Keratinocyte (primary cell): ENCODE data around the gene MMP28. TPM values are rescaled to one million over a fixed set of nuclear protein-coding genes. Genes with fewer than 3 reads are reported as not detected.

Experiments used
- DNase-seq: peaks from one replicate; pipeline ENCODE4 v3.0.0-alpha.2; 2011; ENCODE audit warnings: low read depth, missing footprints, low spot score
- FAIRE-seq: peaks from 2 replicates; lab custom pipeline; 2011; peaks lifted over from hg19 to GRCh38; lab: Jason Lieb, UNC
- H2AFZ ChIP-seq: 2 replicates; pipeline ENCODE4 v1.6.0; 2012; ENCODE audit warnings: low read length, control low read depth, inconsistent platforms; ENCODE audit not compliant: control insufficient read depth
- H3K27ac ChIP-seq: 2 replicates; pipeline ENCODE4 v1.5.1; 2011; ENCODE audit warnings: low read length; ENCODE audit not compliant: control insufficient read depth, insufficient read depth
- H3K27me3 ChIP-seq: 3 replicates; pipeline ENCODE4 v1.6.0; 2011; ENCODE audit warnings: low read length; ENCODE audit not compliant: control insufficient read depth, insufficient read depth; ENCODE audit errors: extremely low read depth
- H3K36me3 ChIP-seq, 2 experiments: 2 replicates in 1 of 2; 3 replicates in 1 of 2; pipeline ENCODE4 v1.5.1; 2011; ENCODE audit warnings: low read length in 2 of 2, mild to moderate bottlenecking in 1 of 2; ENCODE audit not compliant: control insufficient read depth in 2 of 2, insufficient read depth in 2 of 2; ENCODE audit errors: extremely low read depth in 1 of 2
- H3K4me1 ChIP-seq: 3 replicates; pipeline ENCODE4 v1.5.1; 2011; ENCODE audit warnings: low read length; ENCODE audit not compliant: control insufficient read depth, insufficient read depth; ENCODE audit errors: extremely low read depth
- H3K4me2 ChIP-seq: 3 replicates; pipeline ENCODE4 v1.6.0; 2011; ENCODE audit warnings: low read depth, low read length; ENCODE audit not compliant: control insufficient read depth, insufficient read depth; ENCODE audit errors: extremely low read depth
- H3K4me3 ChIP-seq, 3 experiments: fragments of 200-600 bp in 1 of 3; sonication (generic) in 1 of 3; 2 replicates in 2 of 3; 3 replicates in 1 of 3; pipeline ENCODE4 v1.5.1; 2011 to 2016; ENCODE audit warnings: low read length in 3 of 3, mild to moderate bottlenecking in 3 of 3, control low read depth in 2 of 3, inconsistent platforms in 1 of 3, low read depth in 1 of 3, mixed read lengths in 1 of 3, mixed run types in 1 of 3, moderate library complexity in 1 of 3; ENCODE audit not compliant: control insufficient read depth in 2 of 3, insufficient read depth in 2 of 3; ENCODE audit errors: extremely low read depth in 1 of 3
- H3K79me2 ChIP-seq: 2 replicates; pipeline ENCODE4 v1.6.0; 2012; ENCODE audit warnings: low read length; ENCODE audit not compliant: control insufficient read depth, insufficient read depth
- H3K9ac ChIP-seq: 3 replicates; pipeline ENCODE4 v1.6.0; 2011; ENCODE audit warnings: low read length; ENCODE audit not compliant: control insufficient read depth, insufficient read depth; ENCODE audit errors: extremely low read depth
- H3K9me1 ChIP-seq: 3 replicates; pipeline ENCODE4 v1.6.0; 2011; ENCODE audit warnings: low read length; ENCODE audit not compliant: control insufficient read depth, insufficient read depth; ENCODE audit errors: extremely low read depth
- H3K9me3 ChIP-seq: 2 replicates; pipeline ENCODE4 v1.5.1; 2012; ENCODE audit warnings: low read depth, low read length; ENCODE audit not compliant: control insufficient read depth
- H4K20me1 ChIP-seq: 3 replicates; pipeline ENCODE4 v1.6.0; 2011; ENCODE audit warnings: low read length; ENCODE audit not compliant: control insufficient read depth, insufficient read depth; ENCODE audit errors: extremely low read depth
- EZH2 ChIP-seq: IDR thresholded peaks from one replicate; pipeline ENCODE4 v1.6.1; 2012; ENCODE audit warnings: inconsistent platforms, mild to moderate bottlenecking, low read length, moderate library complexity
- dilution Hi-C: fragments of 300-500 bp; cut with MboI; formaldehyde crosslinking; loops from one replicate; pipeline ENCODE4 v1.7.0; 2020; ENCODE audit warnings: low sequenced_read_pairs; ENCODE audit not compliant: extremely low pct_ligation_motif_present
- polyA plus RNA-seq, 5 experiments: library from polyadenylated mRNA; depleted of rRNA in 3 of 5; stranded (reverse) in 3 of 5; stranded (forward) in 1 of 5; unstranded in 1 of 5; fragments of >200 nt; gene quantifications; 1 replicate in 1 of 5; 2 replicates in 3 of 5; 3 replicates in 1 of 5; pipeline versions ENCODE4 v1.2.1 to v1.2.3, GENCODE V29; 2011 to 2012; ENCODE audit warnings: missing spikeins in 2 of 5, low read depth in 1 of 5, low replicate concordance in 1 of 5
- TF ChIP-seq, protein P1 (sequence below), 3 experiments: IDR thresholded peaks in 1 of 3; conservative IDR thresholded peaks in 1 of 3; optimal IDR thresholded peaks in 1 of 3; 2 replicates in 2 of 3; 3 replicates in 1 of 3; pipeline versions ENCODE3 to v1.5.1; 2011; ENCODE audit warnings: low read length in 3 of 3, mild to moderate bottlenecking in 3 of 3, moderate library complexity in 2 of 3, control low read depth in 1 of 3, inconsistent platforms in 1 of 3; ENCODE audit not compliant: insufficient read depth in 2 of 3; ENCODE audit errors: extremely low read depth in 1 of 3

MMP28 gene
- polyA plus RNA-seq, 1 donor (not counting 4 experiments of a cell fraction or from before 2014, with no cell fraction given) = 21.3 TPM

DNA sequence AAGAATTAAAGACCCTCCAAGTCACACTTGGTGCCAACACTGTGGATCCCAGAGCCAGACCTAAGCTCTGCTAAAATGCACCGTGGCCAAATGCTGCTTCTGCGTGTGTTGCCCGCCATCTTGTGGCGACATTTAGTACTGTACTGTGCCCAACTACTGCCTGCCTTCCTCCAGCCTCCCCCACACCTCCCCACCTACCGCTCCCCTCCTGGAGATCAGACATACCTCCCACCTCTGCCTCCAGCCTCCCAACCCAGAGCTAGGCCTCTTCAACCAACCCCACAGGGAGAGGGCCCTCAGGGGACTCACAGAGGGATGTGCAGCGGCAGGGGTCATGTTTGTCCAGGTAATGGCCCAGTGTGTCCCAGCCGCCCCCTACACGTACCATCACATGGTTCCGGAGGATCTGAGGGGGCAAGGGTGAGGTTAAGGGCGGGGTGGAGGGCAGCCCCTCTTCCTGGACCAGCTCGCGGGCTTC is 47.9 kb downstream of the MMP28 start:
- peaks cover 14% of the 10 kb centered on the region for H3K27me3 ChIP-seq
- H3K4me2 ChIP-seq = peak overlapping the region; percentile 5
- H3K9me3 ChIP-seq = no peaks in the 10 kb centered on the region
- H3K9me1 ChIP-seq = peaks cover 3% of the 10 kb centered on the region
- FAIRE-seq = no peak
- no peaks in the 10 kb centered on the region for H3K36me3 ChIP-seq
- TF ChIP-seq, protein P1, sequence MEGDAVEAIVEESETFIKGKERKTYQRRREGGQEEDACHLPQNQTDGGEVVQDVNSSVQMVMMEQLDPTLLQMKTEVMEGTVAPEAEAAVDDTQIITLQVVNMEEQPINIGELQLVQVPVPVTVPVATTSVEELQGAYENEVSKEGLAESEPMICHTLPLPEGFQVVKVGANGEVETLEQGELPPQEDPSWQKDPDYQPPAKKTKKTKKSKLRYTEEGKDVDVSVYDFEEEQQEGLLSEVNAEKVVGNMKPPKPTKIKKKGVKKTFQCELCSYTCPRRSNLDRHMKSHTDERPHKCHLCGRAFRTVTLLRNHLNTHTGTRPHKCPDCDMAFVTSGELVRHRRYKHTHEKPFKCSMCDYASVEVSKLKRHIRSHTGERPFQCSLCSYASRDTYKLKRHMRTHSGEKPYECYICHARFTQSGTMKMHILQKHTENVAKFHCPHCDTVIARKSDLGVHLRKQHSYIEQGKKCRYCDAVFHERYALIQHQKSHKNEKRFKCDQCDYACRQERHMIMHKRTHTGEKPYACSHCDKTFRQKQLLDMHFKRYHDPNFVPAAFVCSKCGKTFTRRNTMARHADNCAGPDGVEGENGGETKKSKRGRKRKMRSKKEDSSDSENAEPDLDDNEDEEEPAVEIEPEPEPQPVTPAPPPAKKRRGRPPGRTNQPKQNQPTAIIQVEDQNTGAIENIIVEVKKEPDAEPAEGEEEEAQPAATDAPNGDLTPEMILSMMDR (optimal IDR thresholded peaks at IDR 0.05 in 1 of 3, IDR thresholded peaks at IDR 0.05 in 1 of 3, conservative IDR thresholded peaks at IDR 0.05 in 1 of 3; ENCODE audit: extremely low read depth in 1 of 3, insufficient read depth in 2 of 3, low read length in 3 of 3) = peak; percentile 83 to 100 (median 86)
- TF ChIP-seq EZH2 = no peak
- no peak overlapping the region for H3K27ac ChIP-seq
- H3K79me2 ChIP-seq = no peaks in the 10 kb centered on the region
- no peak overlapping the region for H2AFZ ChIP-seq
- no peaks in the 10 kb centered on the region for H4K20me1 ChIP-seq
- no peak overlapping the region for H3K4me3 ChIP-seq
- dilution Hi-C loops = no loop called here
- peaks cover 28% of the 10 kb centered on the region for H3K4me1 ChIP-seq
- no peak for DNase-seq
- no peak overlapping the region for H3K9ac ChIP-seq

DNA sequence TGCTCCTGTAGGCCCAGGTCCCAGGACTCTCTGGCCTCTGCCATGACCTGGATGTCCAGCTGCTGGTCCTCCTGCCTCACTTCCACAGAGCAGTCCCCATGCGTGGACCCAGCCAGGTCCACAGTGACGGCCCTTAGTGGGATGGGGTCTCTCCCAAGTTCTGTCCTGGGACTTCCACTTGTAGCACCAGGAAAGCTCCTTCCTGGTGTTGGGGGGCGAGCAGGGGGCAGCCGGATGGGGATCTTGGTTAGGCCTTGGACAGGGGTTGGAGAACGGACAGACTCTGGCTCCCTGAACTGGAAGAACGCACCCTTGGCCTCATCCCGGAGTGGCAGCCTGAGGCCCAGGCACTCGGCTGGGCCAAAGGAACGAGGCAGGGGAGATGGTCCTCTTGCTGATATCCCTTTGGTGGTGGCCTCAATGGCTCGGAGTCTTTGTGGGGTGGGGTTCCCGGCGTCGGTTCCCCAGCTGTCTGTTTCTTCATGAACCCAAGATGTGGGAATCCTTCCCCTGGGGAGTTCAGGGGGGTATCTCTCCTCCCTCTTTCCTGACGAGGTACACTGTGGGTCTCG is 49.6 kb downstream of the MMP28 start:
- H3K9me3 ChIP-seq = no peaks in the 10 kb centered on the region
- peaks cover 3% of the 10 kb centered on the region for H3K9me1 ChIP-seq
- dilution Hi-C loops = no loop called here
- no peak overlapping the region for H3K27ac ChIP-seq
- no peak overlapping the region for H3K9ac ChIP-seq
- peaks cover 27% of the 10 kb centered on the region for H3K4me1 ChIP-seq
- no peaks in the 10 kb centered on the region for H4K20me1 ChIP-seq
- H3K4me2 ChIP-seq = no peak overlapping the region
- no peaks in the 10 kb centered on the region for H3K79me2 ChIP-seq
- DNase-seq (no peak), FAIRE-seq (no peak)
- no peak overlapping the region for H2AFZ ChIP-seq
- no peak overlapping the region for H3K4me3 ChIP-seq
- no peaks in the 10 kb centered on the region for H3K36me3 ChIP-seq
- H3K27me3 ChIP-seq = peaks cover 31% of the 10 kb centered on the region
- no peak for TF ChIP-seq EZH2
- TF ChIP-seq, protein P1 (optimal IDR thresholded peaks at IDR 0.05 in 1 of 3, IDR thresholded peaks at IDR 0.05 in 1 of 3, conservative IDR thresholded peaks at IDR 0.05 in 1 of 3; ENCODE audit: extremely low read depth in 1 of 3, insufficient read depth in 2 of 3, low read length in 3 of 3) = no peak
